Measurements from ENCODE around the gene DOCK4.

The DOCK4 gene

GRCh38 chr7:112012242-112012641, 194.0 kb downstream of the DOCK4 start:
- H3K4me1 Mint-ChIP-seq: no peaks in the 10 kb centered on the region
- no peaks in the 10 kb centered on the region for H3K9me3 Mint-ChIP-seq
- no peaks in the 10 kb centered on the region for H3K27me3 Mint-ChIP-seq
- no peak overlapping the region for H3K4me3 Mint-ChIP-seq
- H3K27ac Mint-ChIP-seq: no peak overlapping the region
- ATAC-seq: no peak
- H3K36me3 Mint-ChIP-seq: no peaks in the 10 kb centered on the region

- H3K36me3 Mint-ChIP-seq: no peaks in the 10 kb centered on the region
- H3K4me1 Mint-ChIP-seq: no peaks in the 10 kb centered on the region
- H3K4me3 Mint-ChIP-seq: no peak overlapping the region
- H3K9me3 Mint-ChIP-seq: no peaks in the 10 kb centered on the region
- no peak for ATAC-seq
- H3K27ac Mint-ChIP-seq: no peak overlapping the region
- no peaks in the 10 kb centered on the region for H3K27me3 Mint-ChIP-seq
These were observed 195.2 kb downstream of the DOCK4 start for GRCh38 chr7:112010994-112011393.

GRCh38 chr7:112010109-112010508, 196.1 kb downstream of the DOCK4 start:
- no peak for ATAC-seq
- H3K4me3 Mint-ChIP-seq: no peak overlapping the region
- H3K27me3 Mint-ChIP-seq: no peaks in the 10 kb centered on the region
- H3K36me3 Mint-ChIP-seq: no peaks in the 10 kb centered on the region
- H3K9me3 Mint-ChIP-seq: no peaks in the 10 kb centered on the region
- no peaks in the 10 kb centered on the region for H3K4me1 Mint-ChIP-seq
- H3K27ac Mint-ChIP-seq: no peak overlapping the region

- ATAC-seq: no peak
- no peaks in the 10 kb centered on the region for H3K4me1 Mint-ChIP-seq
- H3K36me3 Mint-ChIP-seq: no peaks in the 10 kb centered on the region
- no peak overlapping the region for H3K27ac Mint-ChIP-seq
- no peak overlapping the region for H3K4me3 Mint-ChIP-seq
- no peaks in the 10 kb centered on the region for H3K9me3 Mint-ChIP-seq
- H3K27me3 Mint-ChIP-seq: no peaks in the 10 kb centered on the region
These were observed 197.1 kb downstream of the DOCK4 start for GRCh38 chr7:112009081-112009480.

GRCh38 chr7:112007185-112007584, 199.0 kb downstream of the DOCK4 start:
- no peak for ATAC-seq
- Mint-ChIP-seq H3K27ac (no peak overlapping the region), H3K27me3 (no peaks in the 10 kb centered on the region)

GRCh38 chr7:112006071-112006470, 200.1 kb downstream of the DOCK4 start:
- no peak overlapping the region for H3K4me3 Mint-ChIP-seq
- H3K4me1 Mint-ChIP-seq: no peaks in the 10 kb centered on the region
- no peaks in the 10 kb centered on the region for H3K27me3 Mint-ChIP-seq
- H3K27ac Mint-ChIP-seq: no peak overlapping the region
- ATAC-seq: no peak
- H3K36me3 Mint-ChIP-seq: no peaks in the 10 kb centered on the region
- H3K9me3 Mint-ChIP-seq: no peaks in the 10 kb centered on the region

More at GRCh38 chr7:112007185-112007584, 199.0 kb downstream of the DOCK4 start:
- H3K4me1 Mint-ChIP-seq: no peaks in the 10 kb centered on the region
- H3K9me3 Mint-ChIP-seq: no peaks in the 10 kb centered on the region
- H3K4me3 Mint-ChIP-seq: no peak overlapping the region
- H3K36me3 Mint-ChIP-seq: no peaks in the 10 kb centered on the region

- Mint-ChIP-seq H3K27ac (no peak overlapping the region), H3K4me1 (no peaks in the 10 kb centered on the region), H3K36me3 (no peaks in the 10 kb centered on the region), H3K9me3 (no peaks in the 10 kb centered on the region), H3K27me3 (no peaks in the 10 kb centered on the region), H3K4me3 (no peak overlapping the region)
- ATAC-seq: no peak
These were observed 200.9 kb downstream of the DOCK4 start for GRCh38 chr7:112005205-112005775.

- no peak for ATAC-seq
- H3K9me3 Mint-ChIP-seq: no peaks in the 10 kb centered on the region
- H3K27me3 Mint-ChIP-seq: peaks cover 7% of the 10 kb centered on the region
- H3K27ac Mint-ChIP-seq: no peak overlapping the region
- H3K4me1 Mint-ChIP-seq: no peaks in the 10 kb centered on the region
- H3K4me3 Mint-ChIP-seq: no peak overlapping the region
- H3K36me3 Mint-ChIP-seq: no peaks in the 10 kb centered on the region
These were observed 204.9 kb downstream of the DOCK4 start for GRCh38 chr7:112001091-112001826.

GRCh38 chr7:111998326-111998725, 207.9 kb downstream of the DOCK4 start:
- Mint-ChIP-seq H3K36me3 (no peaks in the 10 kb centered on the region), H3K4me3 (no peak overlapping the region), H3K27me3 (peaks cover 8% of the 10 kb centered on the region), H3K27ac (no peak overlapping the region), H3K4me1 (no peaks in the 10 kb centered on the region), H3K9me3 (no peaks in the 10 kb centered on the region)
- no peak for ATAC-seq

- no peaks in the 10 kb centered on the region for H3K9me3 Mint-ChIP-seq
- no peak overlapping the region for H3K4me3 Mint-ChIP-seq
- H3K27me3 Mint-ChIP-seq: peaks cover 8% of the 10 kb centered on the region
- no peak overlapping the region for H3K27ac Mint-ChIP-seq
- no peaks in the 10 kb centered on the region for H3K36me3 Mint-ChIP-seq
- ATAC-seq: no peak
- no peaks in the 10 kb centered on the region for H3K4me1 Mint-ChIP-seq
These were observed 208.7 kb downstream of the DOCK4 start for GRCh38 chr7:111997546-111997945.

- no peak for ATAC-seq
- Mint-ChIP-seq H3K27me3 (peaks cover 8% of the 10 kb centered on the region), H3K9me3 (no peaks in the 10 kb centered on the region), H3K27ac (no peak overlapping the region), H3K36me3 (no peaks in the 10 kb centered on the region), H3K4me1 (peaks cover 4% of the 10 kb centered on the region), H3K4me3 (no peak overlapping the region)
These were observed 213.6 kb downstream of the DOCK4 start for GRCh38 chr7:111992601-111993000.

- no peaks in the 10 kb centered on the region for H3K9me3 Mint-ChIP-seq
- peaks cover 12% of the 10 kb centered on the region for H3K4me1 Mint-ChIP-seq
- H3K36me3 Mint-ChIP-seq: no peaks in the 10 kb centered on the region
- no peak overlapping the region for H3K4me3 Mint-ChIP-seq
- no peak for ATAC-seq
- no peaks in the 10 kb centered on the region for H3K27me3 Mint-ChIP-seq
- H3K27ac Mint-ChIP-seq: no peak overlapping the region
These were observed 215.6 kb downstream of the DOCK4 start for GRCh38 chr7:111990643-111991042.

- Mint-ChIP-seq H3K4me3 (no peak overlapping the region), H3K36me3 (no peaks in the 10 kb centered on the region), H3K27me3 (no peaks in the 10 kb centered on the region), H3K27ac (no peak overlapping the region), H3K9me3 (no peaks in the 10 kb centered on the region), H3K4me1 (peaks cover 12% of the 10 kb centered on the region)
- no peak for ATAC-seq
These were observed 218.3 kb downstream of the DOCK4 start for GRCh38 chr7:111987886-111988285.

- Mint-ChIP-seq H3K9me3 (no peaks in the 10 kb centered on the region), H3K36me3 (no peaks in the 10 kb centered on the region), H3K4me1 (peaks cover 12% of the 10 kb centered on the region), H3K4me3 (no peak overlapping the region), H3K27me3 (no peaks in the 10 kb centered on the region), H3K27ac (no peak overlapping the region)
- no peak for ATAC-seq
These were observed 218.9 kb downstream of the DOCK4 start for GRCh38 chr7:111987115-111987826.

GRCh38 chr7:111986601-111987000, 219.6 kb downstream of the DOCK4 start:
- Mint-ChIP-seq H3K4me3 (no peak overlapping the region), H3K36me3 (no peaks in the 10 kb centered on the region), H3K9me3 (no peaks in the 10 kb centered on the region), H3K4me1 (peaks cover 12% of the 10 kb centered on the region), H3K27ac (no peak overlapping the region), H3K27me3 (no peaks in the 10 kb centered on the region)
- no peak for ATAC-seq

- no peak overlapping the region for H3K27ac Mint-ChIP-seq
- no peaks in the 10 kb centered on the region for H3K27me3 Mint-ChIP-seq
- no peak overlapping the region for H3K4me3 Mint-ChIP-seq
- H3K36me3 Mint-ChIP-seq: no peaks in the 10 kb centered on the region
- H3K9me3 Mint-ChIP-seq: no peaks in the 10 kb centered on the region
- no peak for ATAC-seq
- H3K4me1 Mint-ChIP-seq: peaks cover 12% of the 10 kb centered on the region
These were observed 220.4 kb downstream of the DOCK4 start for GRCh38 chr7:111985798-111986197.

All from stimulated activated memory B cell treated with anti-CD40 and anti-IgM and Interleukin-4, amounts not matched to agents 10 μg/mL and 1 μg/mL and 100 μg/mL, for 72 hours (primary cell).